ENCODE measurements around the gene ADCK2.
"Not testable (repeated sequence)": the region's sequence is repeated elsewhere in the genome, so short reads cannot be mapped to it uniquely, and the experiment has no call there.

Gene ADCK2

DNA sequence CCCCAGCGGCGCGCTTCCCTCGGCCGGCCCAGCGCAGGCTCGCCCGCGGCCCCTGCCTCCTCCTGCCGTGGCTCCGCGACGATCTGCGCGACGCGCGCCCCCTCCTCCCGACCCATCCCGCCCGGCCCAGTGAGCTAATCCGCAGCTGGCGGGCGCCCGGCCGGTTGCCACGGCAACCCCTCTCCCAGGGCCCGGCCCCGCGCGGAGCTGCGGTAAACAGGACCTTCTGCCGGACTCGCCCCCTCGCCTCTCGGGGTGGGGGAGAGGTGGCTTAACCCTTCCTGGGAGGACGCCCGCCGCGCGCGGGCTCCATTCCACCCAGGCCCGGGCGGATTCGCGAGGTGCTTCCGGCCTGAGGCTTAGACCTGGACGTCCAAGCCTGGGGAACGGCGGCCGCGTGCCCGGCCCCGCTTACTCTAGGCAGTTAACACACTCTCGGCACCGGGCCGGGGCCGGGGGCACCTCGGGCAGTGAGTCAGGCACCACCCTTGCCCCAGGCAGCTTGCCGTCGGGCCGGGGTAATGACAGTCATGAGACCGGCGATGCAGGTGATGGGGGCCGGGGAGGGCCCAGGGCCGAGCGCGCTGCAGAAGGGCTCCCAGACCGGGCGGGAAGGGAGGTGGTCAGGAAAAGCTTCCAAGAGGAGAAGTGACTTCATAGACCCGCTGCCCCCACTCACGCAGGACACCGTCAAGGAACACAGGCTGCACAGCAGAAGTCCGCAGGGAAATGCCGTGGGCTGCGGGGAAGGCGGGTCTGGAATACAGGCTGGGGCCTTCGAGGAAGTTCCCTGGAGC lies 31.8 kb upstream of the ADCK2 start, which contains the start of gene DENND2A:
TSS of gene DENND2A (minus strand) at position 87 of the 797 bp plus-strand sequence. CDS start 38,416 bp downstream, outside the sequence.
- H3K27ac ChIP-seq = no peak within 1 kb of the TSS
- TF ChIP-seq, protein P1, sequence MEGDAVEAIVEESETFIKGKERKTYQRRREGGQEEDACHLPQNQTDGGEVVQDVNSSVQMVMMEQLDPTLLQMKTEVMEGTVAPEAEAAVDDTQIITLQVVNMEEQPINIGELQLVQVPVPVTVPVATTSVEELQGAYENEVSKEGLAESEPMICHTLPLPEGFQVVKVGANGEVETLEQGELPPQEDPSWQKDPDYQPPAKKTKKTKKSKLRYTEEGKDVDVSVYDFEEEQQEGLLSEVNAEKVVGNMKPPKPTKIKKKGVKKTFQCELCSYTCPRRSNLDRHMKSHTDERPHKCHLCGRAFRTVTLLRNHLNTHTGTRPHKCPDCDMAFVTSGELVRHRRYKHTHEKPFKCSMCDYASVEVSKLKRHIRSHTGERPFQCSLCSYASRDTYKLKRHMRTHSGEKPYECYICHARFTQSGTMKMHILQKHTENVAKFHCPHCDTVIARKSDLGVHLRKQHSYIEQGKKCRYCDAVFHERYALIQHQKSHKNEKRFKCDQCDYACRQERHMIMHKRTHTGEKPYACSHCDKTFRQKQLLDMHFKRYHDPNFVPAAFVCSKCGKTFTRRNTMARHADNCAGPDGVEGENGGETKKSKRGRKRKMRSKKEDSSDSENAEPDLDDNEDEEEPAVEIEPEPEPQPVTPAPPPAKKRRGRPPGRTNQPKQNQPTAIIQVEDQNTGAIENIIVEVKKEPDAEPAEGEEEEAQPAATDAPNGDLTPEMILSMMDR (IDR thresholded peaks at IDR 0.05) = no peak
- no peak for TF ChIP-seq ZFX (IDR thresholded peaks at IDR 0.05; ENCODE audit: borderline replicate concordance)

DNA sequence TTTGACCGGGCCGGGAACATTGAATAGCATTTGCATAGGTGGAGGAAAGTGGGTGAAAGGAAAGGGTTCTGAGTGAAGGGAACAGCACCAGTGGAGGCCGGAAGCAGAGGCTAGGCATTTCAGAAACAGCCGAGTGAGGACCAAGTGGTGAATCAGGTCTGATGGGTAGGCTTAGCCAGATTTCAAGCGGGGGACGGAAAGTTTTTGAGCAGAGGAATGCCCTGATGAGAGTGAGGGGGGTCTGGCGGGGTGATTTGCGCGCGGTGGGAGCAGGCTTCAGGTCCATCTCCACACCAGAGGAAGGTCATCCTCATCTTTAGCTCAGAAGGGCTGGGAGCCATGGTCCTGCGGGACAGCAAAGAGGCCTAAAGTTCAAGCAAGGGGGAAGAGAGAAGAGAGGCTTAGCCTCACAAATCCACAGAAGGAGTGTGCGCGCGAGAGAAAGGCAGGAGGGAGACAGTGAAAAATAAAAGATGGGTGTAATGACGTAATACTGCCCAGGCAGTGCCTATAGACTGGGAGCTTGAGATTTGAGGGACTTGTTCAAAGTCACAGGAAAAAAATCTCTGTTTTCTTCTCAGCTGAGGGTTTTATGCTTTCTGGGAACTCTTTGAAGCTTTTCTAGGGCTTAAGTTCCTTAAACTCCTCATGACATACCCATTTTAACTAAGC lies 31.1 kb upstream of the ADCK2 start:
- H3K27ac ChIP-seq = no peak overlapping the region
- TF ChIP-seq ZFX (IDR thresholded peaks at IDR 0.05; ENCODE audit: borderline replicate concordance) = no peak
- TF ChIP-seq, protein P1 (IDR thresholded peaks at IDR 0.05) = no peak

DNA sequence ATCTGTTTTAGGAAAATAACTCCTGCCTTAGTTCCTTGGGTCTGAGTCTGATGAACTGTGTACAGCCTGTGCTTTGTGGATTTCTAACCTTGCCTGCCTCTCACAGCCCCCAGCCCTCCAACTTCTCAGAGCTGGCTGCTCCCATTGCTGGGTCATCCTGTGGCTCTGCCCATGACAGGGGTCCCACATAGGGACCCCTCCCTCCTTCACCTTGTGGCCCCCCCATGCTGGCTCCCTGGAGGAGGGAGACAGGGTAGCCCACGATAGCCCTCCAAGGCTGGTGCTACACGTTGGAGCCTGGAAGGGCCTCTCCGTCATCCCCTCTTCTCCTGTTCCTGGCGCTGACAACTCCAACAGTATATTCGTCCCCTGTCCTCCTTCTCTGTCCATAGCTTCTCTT lies 29.3 kb upstream of the ADCK2 start:
- H3K27ac ChIP-seq = no peak overlapping the region
- TF ChIP-seq, protein P1 (IDR thresholded peaks at IDR 0.05) = no peak
- no peak for TF ChIP-seq ZFX (IDR thresholded peaks at IDR 0.05; ENCODE audit: borderline replicate concordance)

DNA sequence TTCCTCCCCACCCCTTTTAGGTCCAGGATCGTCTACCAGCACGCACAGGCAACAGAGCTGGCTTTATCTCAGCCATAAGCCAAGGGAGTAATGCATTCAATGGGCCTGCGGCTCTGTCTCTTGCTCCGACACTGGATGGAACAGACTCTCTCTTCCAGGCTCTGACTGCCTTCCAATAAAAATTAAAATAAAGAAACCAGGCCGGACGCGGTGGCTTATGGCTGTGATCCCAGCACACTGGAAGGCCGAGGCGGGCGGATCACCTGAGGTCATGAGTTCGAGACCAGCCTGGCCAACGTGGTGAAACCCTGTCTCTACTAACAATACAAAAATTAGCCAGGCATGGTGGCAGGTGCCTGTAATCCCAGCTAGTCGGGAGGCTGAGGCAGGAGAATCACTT lies 28.0 kb upstream of the ADCK2 start:
- not testable (repeated sequence) for H3K27ac ChIP-seq

DNA sequence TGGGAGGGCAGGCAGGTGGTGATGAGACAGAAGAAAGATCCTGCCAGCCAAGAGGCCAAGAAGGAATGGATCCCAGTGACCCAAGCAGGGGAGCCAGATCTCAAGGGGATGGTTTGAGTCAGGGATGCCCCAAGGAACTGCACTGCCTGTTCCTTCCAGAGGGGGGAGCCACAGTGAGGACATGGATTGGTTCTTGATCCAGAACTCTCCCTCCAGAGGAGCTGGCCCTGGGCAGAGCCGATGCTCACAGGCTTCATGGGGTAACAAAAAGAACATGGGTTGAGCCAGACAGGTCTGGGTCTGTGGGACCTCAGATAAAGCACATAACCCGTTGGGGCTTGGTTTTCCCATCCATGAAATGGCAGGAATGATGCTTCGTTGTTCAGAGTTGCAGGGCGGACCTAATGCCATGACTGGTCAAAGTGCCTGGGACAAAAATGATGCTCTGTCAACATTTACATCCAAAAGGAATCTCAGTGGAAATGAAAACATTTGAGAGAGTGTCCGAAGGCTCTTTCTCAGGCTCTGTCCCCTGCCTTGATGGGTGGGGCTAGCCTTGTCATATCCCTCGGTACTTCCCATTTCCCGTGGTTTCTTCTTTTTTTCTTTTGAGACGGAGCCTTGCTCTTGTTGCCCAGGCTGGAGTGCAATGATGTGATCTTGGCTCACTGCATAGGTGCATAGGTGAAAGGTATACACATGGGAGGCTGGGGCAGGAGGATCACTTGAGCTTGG lies 27.4 kb upstream of the ADCK2 start:
- no peak overlapping the region for H3K27ac ChIP-seq
- no peak for TF ChIP-seq ZFX (IDR thresholded peaks at IDR 0.05; ENCODE audit: borderline replicate concordance)
- TF ChIP-seq, protein P1 (IDR thresholded peaks at IDR 0.05) = peak; percentile 63

DNA sequence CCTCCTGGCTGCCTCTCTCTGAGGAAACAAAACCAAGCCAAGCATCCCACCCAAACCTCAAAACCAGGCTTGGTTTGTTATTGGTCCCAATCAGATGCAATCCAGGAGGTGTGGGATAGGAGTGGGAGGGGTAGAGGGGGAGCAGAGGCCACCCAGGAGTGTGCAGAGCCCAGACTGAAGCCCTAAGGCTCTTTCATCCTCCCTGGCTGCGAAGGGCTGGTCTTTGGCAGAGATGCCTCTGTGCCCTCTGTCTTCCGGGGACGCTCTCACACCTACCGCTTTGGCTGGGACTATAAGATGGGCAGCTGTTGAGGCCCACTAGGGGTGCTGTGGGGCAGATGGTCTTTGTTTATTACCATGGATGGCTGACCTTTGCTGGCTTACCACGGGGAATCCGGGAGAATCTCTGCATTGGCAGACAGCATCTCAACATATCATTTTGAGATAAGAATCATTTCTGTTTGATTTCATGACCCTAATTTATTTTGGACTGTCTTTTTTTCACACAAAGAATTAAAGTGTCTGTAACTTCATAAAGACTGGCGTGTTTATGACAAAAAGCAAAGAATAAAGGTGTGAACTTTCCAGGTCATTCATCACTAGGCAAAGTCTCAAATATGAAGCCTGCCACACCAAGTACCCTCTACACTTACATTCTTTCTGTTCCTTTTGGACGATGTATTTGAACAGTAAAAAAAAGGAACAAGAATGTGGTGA lies 25.7 kb upstream of the ADCK2 start:
- no peak overlapping the region for H3K27ac ChIP-seq
- TF ChIP-seq, protein P1 (IDR thresholded peaks at IDR 0.05) = peak; percentile 76
- no peak for TF ChIP-seq ZFX (IDR thresholded peaks at IDR 0.05; ENCODE audit: borderline replicate concordance)

DNA sequence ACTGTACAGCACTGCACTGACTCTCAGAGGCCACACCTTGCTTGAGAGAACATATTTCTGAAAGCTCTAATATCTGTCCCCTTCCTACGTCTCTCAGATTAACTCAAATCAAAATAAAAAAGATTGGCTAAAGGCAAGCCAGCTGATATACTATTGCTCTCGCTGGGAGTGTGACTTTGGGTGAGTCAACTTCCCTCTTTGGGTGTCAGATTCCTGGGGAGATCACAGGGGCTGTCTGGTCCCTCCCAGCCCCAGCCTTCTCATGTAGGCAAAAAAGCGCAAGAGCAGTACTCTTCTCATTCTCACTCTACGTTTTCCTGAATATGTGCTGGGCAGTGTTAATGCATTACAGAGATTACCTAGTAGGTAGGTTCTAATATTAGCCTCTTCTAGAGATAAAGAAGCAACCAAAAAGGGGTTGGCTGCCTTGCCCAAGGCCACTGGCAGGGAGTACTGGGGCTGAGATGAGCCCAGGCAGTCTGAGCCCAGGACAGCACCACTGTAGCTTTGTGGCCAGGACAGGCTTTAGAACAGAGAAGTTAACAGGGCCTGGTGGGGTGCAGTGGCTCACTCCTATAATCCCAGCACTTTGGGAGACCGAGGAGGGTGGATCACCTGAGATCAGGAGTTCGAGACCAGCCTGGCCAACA lies 23.1 kb upstream of the ADCK2 start:
- no peak overlapping the region for H3K27ac ChIP-seq
- TF ChIP-seq ZFX (IDR thresholded peaks at IDR 0.05; ENCODE audit: borderline replicate concordance) = no peak
- TF ChIP-seq, protein P1 (IDR thresholded peaks at IDR 0.05) = no peak

Data from 22Rv1 (cell line).